HG03432 (cell line): ENCODE data around the gene RALA.
"Not testable (repeated sequence)": the region's sequence is repeated elsewhere in the genome, so short reads cannot be mapped to it uniquely, and the experiment has no call there.

Experiments used
- ATAC-seq: cut with Tn5 transposase; IDR thresholded peaks from one replicate; pipeline ENCODE4 v1.9.1; 2021; ENCODE audit warnings: mild to moderate bottlenecking, moderate library complexity; ENCODE audit not compliant: unreplicated experiment

Gene RALA

GRCh38 chr7:39645482-39646407 is 22.4 kb downstream of the RALA start:
- ATAC-seq: no peak

GRCh38 chr7:39647816-39648215 is 24.4 kb downstream of the RALA start:
- ATAC-seq: peak; percentile 56

- ATAC-seq: no peak
Measured at GRCh38 chr7:39650676-39651075, 27.3 kb downstream of the RALA start.

GRCh38 chr7:39651265-39651664 is 27.9 kb downstream of the RALA start:
- no peak for ATAC-seq

GRCh38 chr7:39656415-39656814 is 33.0 kb downstream of the RALA start:
- no peak for ATAC-seq

GRCh38 chr7:39659356-39660013 is 36.1 kb downstream of the RALA start:
- ATAC-seq: no peak

- no peak for ATAC-seq
Measured at GRCh38 chr7:39661960-39662359, 38.6 kb downstream of the RALA start.

- ATAC-seq: no peak
Measured at GRCh38 chr7:39663263-39663662, 39.9 kb downstream of the RALA start.

GRCh38 chr7:39664057-39664456 is 40.7 kb downstream of the RALA start:
- ATAC-seq: no peak

GRCh38 chr7:39664585-39664984 is 41.2 kb downstream of the RALA start:
- ATAC-seq: no peak

GRCh38 chr7:39666562-39666961 is 43.2 kb downstream of the RALA start:
- no peak for ATAC-seq

GRCh38 chr7:39667341-39667923 is 44.1 kb downstream of the RALA start:
- ATAC-seq: no peak

- not testable (repeated sequence) for ATAC-seq
Measured at GRCh38 chr7:39668280-39668679, 44.9 kb downstream of the RALA start.

- no peak for ATAC-seq
Measured at GRCh38 chr7:39670052-39670451, 46.7 kb downstream of the RALA start.

GRCh38 chr7:39670934-39671333 is 47.6 kb downstream of the RALA start:
- no peak for ATAC-seq

- no peak for ATAC-seq
Measured at GRCh38 chr7:39672176-39672575, 48.8 kb downstream of the RALA start.

GRCh38 chr7:39673868-39674267 is 50.5 kb downstream of the RALA start:
- no peak for ATAC-seq

GRCh38 chr7:39674406-39674805 is 51.0 kb downstream of the RALA start:
- no peak for ATAC-seq

GRCh38 chr7:39676346-39676745 is 53.0 kb downstream of the RALA start:
- ATAC-seq: no peak

GRCh38 chr7:39678930-39679709 is 55.7 kb downstream of the RALA start:
- no peak for ATAC-seq

GRCh38 chr7:39679874-39680273 is 56.5 kb downstream of the RALA start:
- not testable (repeated sequence) for ATAC-seq
